ENCODE data around the gene CDKN2A. TPM values are rescaled to one million over a fixed set of nuclear protein-coding genes. Genes with fewer than 3 reads are reported as not detected.

CDKN2A gene
- total RNA-seq, 1 experiment from 2014 or later, result not detected

- ATAC-seq (no peak), DNase-seq (ENCODE audit: low read depth, low spot score) (no peak)
- no peaks in the 10 kb centered on the region for H3K27me3 ChIP-seq (ENCODE audit: control insufficient read depth, insufficient read depth, low read length)
- H3K4me3 ChIP-seq (ENCODE audit: low read depth in 2 of 2, low read length in 2 of 2), result no peak overlapping the region
- ChIA-PET POLR2A (no interaction called here), CTCF (no interaction called here)
- H3K4me1 ChIP-seq (ENCODE audit: control insufficient read depth, insufficient read depth, low read length), result no peaks in the 10 kb centered on the region
- TF ChIP-seq REST (IDR thresholded peaks at IDR 0.05; ENCODE audit: insufficient read depth in 1 of 2, low read depth in 2 of 2, low read length in 1 of 2) (no peak), CTCF (IDR thresholded peaks at IDR 0.05) (no peak), POLR2AphosphoS5 (IDR thresholded peaks at IDR 0.05; ENCODE audit: low read depth, low read length) (no peak), SIN3A (IDR thresholded peaks at IDR 0.05; ENCODE audit: borderline replicate concordance, insufficient read depth, low read depth, low read length) (no peak), TCF7L2 (IDR thresholded peaks at IDR 0.05; ENCODE audit: low read depth, low read length) (no peak)
- intact Hi-C loops (cut with micrococcal nuclease; ENCODE audit: unreplicated experiment) (no loop called here), in situ Hi-C loops (cut with HindIII; ENCODE audit: low pct_unique_long_range_greater_than_20kb, low sequenced_read_pairs) (no loop called here)
- H3K36me3 ChIP-seq (ENCODE audit: control insufficient read depth, insufficient read depth, low read length), result no peaks in the 10 kb centered on the region
- H3K27ac ChIP-seq (ENCODE audit: low read length), result no peak overlapping the region
- BruUV-seq (replicated peaks), result no TSS peak
- H3K9me3 ChIP-seq (ENCODE audit: control insufficient read depth, insufficient read depth, low read depth, low read length), result no peaks in the 10 kb centered on the region
These were observed 47.6 kb upstream of the CDKN2A start for GRCh38 chr9:22041775-22042174.

GRCh38 chr9:22041344-22041743 is 47.2 kb upstream of the CDKN2A start:
- no peaks in the 10 kb centered on the region for H3K36me3 ChIP-seq (ENCODE audit: control insufficient read depth, insufficient read depth, low read length)
- no peak overlapping the region for H3K27ac ChIP-seq (ENCODE audit: low read length)
- H3K27me3 ChIP-seq (ENCODE audit: control insufficient read depth, insufficient read depth, low read length), result no peaks in the 10 kb centered on the region
- no peaks in the 10 kb centered on the region for H3K4me1 ChIP-seq (ENCODE audit: control insufficient read depth, insufficient read depth, low read length)
- BruUV-seq (replicated peaks), result no TSS peak
- ChIA-PET POLR2A (no interaction called here), CTCF (no interaction called here)
- TF ChIP-seq SIN3A (IDR thresholded peaks at IDR 0.05; ENCODE audit: borderline replicate concordance, insufficient read depth, low read depth, low read length) (no peak), TCF7L2 (IDR thresholded peaks at IDR 0.05; ENCODE audit: low read depth, low read length) (no peak), CTCF (IDR thresholded peaks at IDR 0.05) (no peak), POLR2AphosphoS5 (IDR thresholded peaks at IDR 0.05; ENCODE audit: low read depth, low read length) (no peak), REST (IDR thresholded peaks at IDR 0.05; ENCODE audit: insufficient read depth in 1 of 2, low read depth in 2 of 2, low read length in 1 of 2) (no peak)
- ATAC-seq (no peak), DNase-seq (ENCODE audit: low read depth, low spot score) (no peak)
- no peak overlapping the region for H3K4me3 ChIP-seq (ENCODE audit: low read depth in 2 of 2, low read length in 2 of 2)
- H3K9me3 ChIP-seq (ENCODE audit: control insufficient read depth, insufficient read depth, low read depth, low read length), result no peaks in the 10 kb centered on the region
- intact Hi-C loops (cut with micrococcal nuclease; ENCODE audit: unreplicated experiment) (no loop called here), in situ Hi-C loops (cut with HindIII; ENCODE audit: low pct_unique_long_range_greater_than_20kb, low sequenced_read_pairs) (no loop called here)

All from Panc1 (cell line).